Transverse colon (tissue), 4 donors: ENCODE measurements around the gene CYTH4.

ENCODE experiments used
- CTCF ChIP-seq, 5 experiments: fragments of 200-600 bp in 3 of 5; fragments of 450-650 bp in 2 of 5; sonication (generic) in 3 of 5; IDR thresholded peaks; 1 replicate in 2 of 5; 2 replicates in 3 of 5; pipeline ENCODE4 v1.5.1; 2016 to 2017; ENCODE audit warnings: antibody characterized with exemption in 5 of 5, inconsistent platforms in 3 of 5, mild to moderate bottlenecking in 2 of 5, moderate library complexity in 1 of 5
- EP300 ChIP-seq: sonication (generic); formaldehyde crosslinking; IDR thresholded peaks from one replicate; pipeline ENCODE4 v1.6.1; 2017; ENCODE audit warnings: antibody characterized with exemption, low read depth
- POLR2A ChIP-seq: fragments of 450-650 bp; IDR thresholded peaks from one replicate; pipeline ENCODE4 v1.6.1; 2016; ENCODE audit warnings: antibody characterized with exemption, mild to moderate bottlenecking, moderate library complexity
- POLR2AphosphoS5 ChIP-seq, 3 donors: sonication (generic); formaldehyde crosslinking; IDR thresholded peaks; one replicate each; pipeline ENCODE4 v1.6.1; 2016; ENCODE audit warnings: antibody characterized with exemption in 3 of 3

- TF ChIP-seq CTCF (IDR thresholded peaks at IDR 0.05) = no peak
- no peak for TF ChIP-seq POLR2AphosphoS5 (IDR thresholded peaks at IDR 0.05)
- no peak for TF ChIP-seq POLR2A
- no peak for TF ChIP-seq EP300
These were observed 24.2 kb downstream of the CYTH4 start for GRCh38 chr22:37306494-37306829.
